ENCODE results near the gene JUP. TPM values are rescaled to one million over a fixed set of nuclear protein-coding genes. Genes with fewer than 3 reads are reported as not detected.

The JUP gene
- total and polyA plus RNA-seq, 2 of the 13 experiments (the other 11 are each of a cell fraction or from before 2014, with no cell fraction given) = 12.1 to 20.6 TPM

DNA sequence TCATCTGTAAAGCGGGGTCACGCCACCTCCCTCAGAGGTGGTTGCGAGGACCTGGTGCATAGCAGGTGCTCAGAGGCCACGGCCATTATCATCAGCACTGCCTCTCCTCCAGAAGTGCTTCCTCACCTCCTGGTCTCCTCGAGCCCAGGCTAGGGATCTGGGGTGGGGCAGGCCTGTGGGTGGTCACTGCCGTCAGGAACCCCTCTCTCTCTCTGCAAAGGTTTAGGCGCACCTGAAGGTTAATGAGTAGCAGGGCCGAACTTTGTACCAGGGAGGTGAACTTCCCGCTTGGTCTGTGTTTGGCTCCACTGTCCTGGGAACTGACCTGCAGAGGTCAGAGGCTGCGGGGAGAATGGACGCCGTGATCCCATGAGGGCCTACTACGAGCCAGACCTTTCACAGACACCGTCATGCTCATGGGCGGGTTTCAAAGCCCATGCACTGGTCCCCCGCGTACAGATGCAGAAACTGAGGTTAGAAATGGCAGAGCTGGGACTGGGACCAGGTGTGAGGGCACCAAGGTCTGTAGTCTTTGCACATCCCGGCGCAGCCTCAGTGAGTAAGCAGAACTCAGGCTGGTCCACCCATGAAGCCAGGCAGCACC, 13.8 kb downstream of the JUP start (continued):
- TF ChIP-seq ZNF30 (CRISPR knock-in tag; IDR thresholded peaks at IDR 0.05) (no peak), NKX3-1 (CRISPR knock-in tag; IDR thresholded peaks at IDR 0.05) (no peak), HNF1B (CRISPR knock-in tag; IDR thresholded peaks at IDR 0.05) (peak; percentile 99), RXRB (CRISPR knock-in tag; IDR thresholded peaks at IDR 0.05; ENCODE audit: borderline replicate concordance) (peak; percentile 86), ZNF546 (CRISPR knock-in tag; conservative IDR thresholded peaks at IDR 0.05) (no peak), NFYB (CRISPR knock-in tag; IDR thresholded peaks at IDR 0.05) (no peak), CBX1 (IDR thresholded peaks at IDR 0.05; ENCODE audit: low read depth) (no peak), ZNF451 (CRISPR knock-in tag; IDR thresholded peaks at IDR 0.05) (peak; percentile 73; the same call in 1 of the 2 replicates), ZNF180 (CRISPR knock-in tag; IDR thresholded peaks at IDR 0.05; ENCODE audit: borderline replicate concordance, low read depth) (no peak), ZNF12 (CRISPR knock-in tag; IDR thresholded peaks at IDR 0.05) (no peak), ZNF142 (CRISPR knock-in tag; IDR thresholded peaks at IDR 0.05) (no peak), ZNF562 (CRISPR knock-in tag; IDR thresholded peaks at IDR 0.05; ENCODE audit: borderline replicate concordance) (no peak), ZNF879 (CRISPR knock-in tag; IDR thresholded peaks at IDR 0.05) (no peak), FOXP1 (IDR thresholded peaks at IDR 0.05) (no peak), FOXP1 (CRISPR knock-in tag; IDR thresholded peaks at IDR 0.05) (0 out of 2 replicates have a peak, but pooled peaks have one; percentile 10), TCF7 (IDR thresholded peaks at IDR 0.05; ENCODE audit: low read depth) (no peak), ISX (CRISPR knock-in tag; conservative IDR thresholded peaks at IDR 0.05) (no peak)
- TF ChIP-seq, protein P1, sequence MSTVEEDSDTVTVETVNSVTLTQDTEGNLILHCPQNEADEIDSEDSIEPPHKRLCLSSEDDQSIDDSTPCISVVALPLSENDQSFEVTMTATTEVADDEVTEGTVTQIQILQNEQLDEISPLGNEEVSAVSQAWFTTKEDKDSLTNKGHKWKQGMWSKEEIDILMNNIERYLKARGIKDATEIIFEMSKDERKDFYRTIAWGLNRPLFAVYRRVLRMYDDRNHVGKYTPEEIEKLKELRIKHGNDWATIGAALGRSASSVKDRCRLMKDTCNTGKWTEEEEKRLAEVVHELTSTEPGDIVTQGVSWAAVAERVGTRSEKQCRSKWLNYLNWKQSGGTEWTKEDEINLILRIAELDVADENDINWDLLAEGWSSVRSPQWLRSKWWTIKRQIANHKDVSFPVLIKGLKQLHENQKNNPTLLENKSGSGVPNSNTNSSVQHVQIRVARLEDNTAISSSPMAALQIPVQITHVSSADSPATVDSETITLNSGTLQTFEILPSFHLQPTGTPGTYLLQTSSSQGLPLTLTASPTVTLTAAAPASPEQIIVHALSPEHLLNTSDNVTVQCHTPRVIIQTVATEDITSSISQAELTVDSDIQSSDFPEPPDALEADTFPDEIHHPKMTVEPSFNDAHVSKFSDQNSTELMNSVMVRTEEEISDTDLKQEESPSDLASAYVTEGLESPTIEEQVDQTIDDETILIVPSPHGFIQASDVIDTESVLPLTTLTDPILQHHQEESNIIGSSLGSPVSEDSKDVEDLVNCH (CRISPR knock-in tag; IDR thresholded peaks at IDR 0.05) = 0 out of 2 replicates have a peak, but pooled peaks have one; percentile 20
- TF ChIP-seq, protein P2, sequence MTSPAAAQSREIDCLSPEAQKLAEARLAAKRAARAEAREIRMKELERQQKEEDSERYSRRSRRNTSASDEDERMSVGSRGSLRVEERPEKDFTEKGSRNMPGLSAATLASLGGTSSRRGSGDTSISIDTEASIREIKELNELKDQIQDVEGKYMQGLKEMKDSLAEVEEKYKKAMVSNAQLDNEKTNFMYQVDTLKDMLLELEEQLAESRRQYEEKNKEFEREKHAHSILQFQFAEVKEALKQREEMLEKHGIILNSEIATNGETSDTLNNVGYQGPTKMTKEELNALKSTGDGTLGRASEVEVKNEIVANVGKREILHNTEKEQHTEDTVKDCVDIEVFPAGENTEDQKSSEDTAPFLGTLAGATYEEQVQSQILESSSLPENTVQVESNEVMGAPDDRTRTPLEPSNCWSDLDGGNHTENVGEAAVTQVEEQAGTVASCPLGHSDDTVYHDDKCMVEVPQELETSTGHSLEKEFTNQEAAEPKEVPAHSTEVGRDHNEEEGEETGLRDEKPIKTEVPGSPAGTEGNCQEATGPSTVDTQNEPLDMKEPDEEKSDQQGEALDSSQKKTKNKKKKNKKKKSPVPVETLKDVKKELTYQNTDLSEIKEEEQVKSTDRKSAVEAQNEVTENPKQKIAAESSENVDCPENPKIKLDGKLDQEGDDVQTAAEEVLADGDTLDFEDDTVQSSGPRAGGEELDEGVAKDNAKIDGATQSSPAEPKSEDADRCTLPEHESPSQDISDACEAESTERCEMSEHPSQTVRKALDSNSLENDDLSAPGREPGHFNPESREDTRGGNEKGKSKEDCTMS (CRISPR knock-in tag; conservative IDR thresholded peaks at IDR 0.05) = no peak
